NCI-H2029 (cell line): ENCODE data around the gene CYB5R2.

Experiments
- DNase-seq: peaks from one replicate; lab custom pipeline; 2025; lab: John Stamatoyannopoulos, UW

CYB5R2 gene

GRCh38 chr11:7637447-7638157 lies 35.7 kb downstream of the CYB5R2 start:
- no peak for DNase-seq

DNA sequence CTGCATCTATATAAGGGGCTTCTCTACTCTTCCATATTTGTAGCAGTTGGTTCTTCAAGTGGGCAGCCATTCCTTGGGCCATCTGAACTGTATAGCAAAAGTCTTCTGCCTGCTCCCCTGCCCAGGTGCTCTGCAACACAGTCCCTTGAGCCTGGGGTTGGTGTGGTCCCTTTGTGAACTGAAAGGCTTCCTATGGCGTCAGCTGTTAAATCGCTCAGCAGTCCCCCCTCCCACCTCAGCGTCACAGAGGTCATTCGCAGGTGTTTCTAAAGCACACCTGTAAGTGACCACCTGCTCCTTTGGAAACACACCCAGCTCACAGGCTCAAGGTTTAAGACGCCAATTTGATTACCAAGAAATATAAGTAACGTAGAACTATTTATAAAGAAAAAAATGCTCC lies 37.0 kb downstream of the CYB5R2 start:
- DNase-seq, result no peak

DNA sequence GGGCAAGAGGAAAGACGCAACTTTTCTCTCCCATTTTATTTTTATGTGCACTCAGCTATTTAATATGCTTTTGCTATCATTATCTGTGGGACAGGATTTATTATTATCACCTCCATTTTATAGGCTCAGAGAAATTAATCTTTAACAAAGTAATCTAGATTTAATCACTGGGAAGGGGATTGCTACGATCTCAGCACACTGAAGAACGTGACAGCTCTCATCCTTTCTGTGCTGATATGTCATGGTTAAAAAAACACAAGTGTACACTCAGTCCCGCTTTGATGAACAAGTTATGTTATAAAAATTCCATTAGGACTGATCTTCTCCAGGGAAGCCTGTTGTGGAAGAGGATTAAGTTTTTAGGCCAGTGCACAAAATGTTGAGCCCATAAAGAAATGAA lies 37.6 kb downstream of the CYB5R2 start:
- DNase-seq, result no peak

DNA sequence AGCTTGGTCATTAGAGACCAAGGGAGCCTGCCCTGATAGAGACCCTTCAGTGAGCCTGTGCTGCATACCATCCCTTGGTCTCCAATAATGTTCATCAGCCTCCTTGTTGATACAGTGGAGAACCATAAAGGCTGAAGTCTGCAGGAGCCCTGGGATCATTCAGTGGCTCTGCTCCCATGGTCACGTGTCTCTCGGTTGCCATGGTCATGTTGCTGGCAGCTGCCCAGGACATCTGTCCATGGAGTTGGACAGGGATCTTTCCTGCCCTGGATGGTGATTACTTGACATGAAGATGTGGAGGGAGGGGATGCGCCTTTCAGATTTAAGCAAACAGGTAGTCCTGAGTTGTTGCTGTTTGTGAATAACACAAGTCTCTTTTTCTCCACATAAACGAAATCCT lies 38.2 kb downstream of the CYB5R2 start:
- DNase-seq, result no peak

- DNase-seq, result no peak
These were observed 41.1 kb downstream of the CYB5R2 start for GRCh38 chr11:7632211-7632610.

DNA sequence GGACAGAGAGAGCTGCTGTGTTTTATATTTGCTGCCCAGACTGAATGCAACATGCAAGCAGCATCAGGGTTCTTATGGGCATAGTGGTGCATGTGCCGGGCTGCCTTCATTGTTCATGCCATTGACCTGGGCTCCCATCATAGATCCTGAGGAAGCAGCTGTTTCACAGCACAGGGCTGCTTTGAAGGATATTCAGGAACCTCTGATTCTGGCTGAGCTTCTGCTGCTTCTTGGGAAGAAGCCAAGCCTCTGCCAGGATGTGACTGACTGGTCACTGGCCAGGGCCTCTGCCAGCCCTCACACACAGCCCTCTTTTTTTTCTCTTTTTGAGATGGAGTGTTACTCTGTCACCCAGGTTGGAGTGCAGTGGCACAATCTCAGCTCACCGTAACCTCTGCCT lies 43.3 kb downstream of the CYB5R2 start:
- DNase-seq, result no peak

- no peak for DNase-seq
These were observed 44.6 kb downstream of the CYB5R2 start for GRCh38 chr11:7628660-7629059.

GRCh38 chr11:7622721-7623120 lies 50.6 kb downstream of the CYB5R2 start:
- no peak for DNase-seq

DNA sequence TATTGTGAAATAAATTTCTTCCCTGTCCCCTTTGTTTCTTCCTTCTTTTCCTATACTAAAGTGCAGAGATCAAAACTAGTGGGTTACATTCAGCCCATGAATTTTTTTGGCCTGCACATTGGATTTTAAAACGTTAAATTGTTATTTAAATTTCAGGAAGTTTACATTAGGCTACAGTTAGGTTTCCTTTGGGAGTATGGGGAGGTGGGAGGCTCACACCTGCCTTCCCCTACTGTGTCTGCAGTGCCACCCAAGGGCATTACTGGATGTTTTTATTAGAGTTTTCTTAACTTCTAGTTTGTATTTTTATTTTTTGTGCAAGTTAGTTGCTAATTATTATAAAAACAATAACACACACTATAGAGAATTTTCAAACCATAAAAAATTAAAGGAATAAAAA lies 51.7 kb downstream of the CYB5R2 start:
- DNase-seq, result no peak

GRCh38 chr11:7621090-7621489 lies 52.2 kb downstream of the CYB5R2 start:
- no peak for DNase-seq

DNA sequence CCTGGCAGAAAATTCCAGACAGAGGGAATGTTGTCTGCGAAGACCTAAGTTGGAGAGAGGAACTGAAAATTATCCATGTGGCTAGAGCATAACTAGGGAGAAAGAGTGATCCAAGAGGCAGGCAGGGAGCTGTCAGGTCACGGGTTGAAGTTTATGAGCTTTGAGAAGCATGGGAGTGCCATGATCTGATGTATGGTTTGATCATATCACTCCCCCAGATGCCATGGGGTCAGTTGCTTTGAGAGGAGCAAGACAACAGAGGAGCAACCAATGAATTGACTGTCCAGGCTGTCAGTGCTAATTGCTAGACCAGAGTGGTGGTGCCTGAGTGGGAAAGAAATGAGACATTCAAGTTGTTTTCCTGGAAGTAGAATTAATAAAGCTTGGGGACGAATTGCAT lies 54.0 kb downstream of the CYB5R2 start:
- no peak for DNase-seq

- no peak for DNase-seq
These were observed 56.3 kb downstream of the CYB5R2 start for GRCh38 chr11:7617032-7617431.
